Activated effector memory CD4-positive, alpha-beta T cell treated with Interleukin-2 at 50 U/mL for 16 hours (primary cell): ENCODE measurements around the gene MET.
"Not testable (repeated sequence)": the region's sequence is repeated elsewhere in the genome, so short reads cannot be mapped to it uniquely, and the experiment has no call there.

Experiments
- DNase-seq: peaks from one replicate; pipeline ENCODE4 v3.0.0-alpha.2; 2020

MET gene

GRCh38 chr7:116812860-116813259 is 140.9 kb downstream of the MET start:
- DNase-seq = no peak

GRCh38 chr7:116813371-116813770 is 141.4 kb downstream of the MET start:
- DNase-seq = not testable (repeated sequence)

- DNase-seq = no peak
Observed at GRCh38 chr7:116815041-116815440, 143.0 kb downstream of the MET start.

GRCh38 chr7:116820149-116820548 is 148.2 kb downstream of the MET start:
- no peak for DNase-seq

- DNase-seq = not testable (repeated sequence)
Observed at GRCh38 chr7:116821647-116822046, 149.7 kb downstream of the MET start.

GRCh38 chr7:116824449-116824848 is 152.5 kb downstream of the MET start:
- DNase-seq = no peak

- DNase-seq = no peak
Observed at GRCh38 chr7:116828281-116828680, 156.3 kb downstream of the MET start.

GRCh38 chr7:116829041-116829440 is 157.0 kb downstream of the MET start:
- DNase-seq = no peak

GRCh38 chr7:116829493-116829892 is 157.5 kb downstream of the MET start:
- DNase-seq = no peak

- DNase-seq = no peak
Observed at GRCh38 chr7:116832692-116833091, 160.7 kb downstream of the MET start.

GRCh38 chr7:116834815-116835504 is 163.0 kb downstream of the MET start:
- no peak for DNase-seq

GRCh38 chr7:116836048-116836447 is 164.1 kb downstream of the MET start:
- DNase-seq = no peak

GRCh38 chr7:116836911-116837310 is 164.9 kb downstream of the MET start:
- DNase-seq = no peak

GRCh38 chr7:116837586-116837985 is 165.6 kb downstream of the MET start:
- no peak for DNase-seq

- no peak for DNase-seq
Observed at GRCh38 chr7:116840256-116840655, 168.3 kb downstream of the MET start.

GRCh38 chr7:116842371-116842770 is 170.4 kb downstream of the MET start:
- DNase-seq = no peak

- no peak for DNase-seq
Observed at GRCh38 chr7:116843378-116843777, 171.4 kb downstream of the MET start.
